ENCODE results near the gene IFNG. TPM values are rescaled to one million over a fixed set of nuclear protein-coding genes. Genes with fewer than 3 reads are reported as not detected.
"Not testable (repeated sequence)": the region's sequence is repeated elsewhere in the genome, so short reads cannot be mapped to it uniquely, and the experiment has no call there.

Gene IFNG
- total RNA-seq, 2 experiments from 2014 or later: 2.8 to 3.4 TPM

- peaks cover 3% of the 10 kb centered on the region for H3K9me3 Mint-ChIP-seq
- no peak overlapping the region for H3K4me3 Mint-ChIP-seq
- H3K36me3 Mint-ChIP-seq (ENCODE audit: low read depth): peaks cover 8% of the 10 kb centered on the region
- ChIA-PET POLR2A (no interaction called here), CTCF (interaction anchor here (1.0 to 1.9 kb wide), 2 partner anchors 10 to 13 kb away, joined by 3 to 7 read pairs; no protein-coding TSS in a partner anchor)
- peaks cover 71% of the 10 kb centered on the region for H3K4me1 Mint-ChIP-seq
- DNase-seq: no peak
- H3K27ac Mint-ChIP-seq: no peak overlapping the region
- H3K27me3 Mint-ChIP-seq: no peaks in the 10 kb centered on the region
Measured at GRCh38 chr12:68178774-68179439, 19.4 kb upstream of the IFNG start.

- H3K27ac Mint-ChIP-seq: no peak overlapping the region
- H3K9me3 Mint-ChIP-seq: peaks cover 3% of the 10 kb centered on the region
- ChIA-PET POLR2A (interaction anchor here (0.6 kb wide), 1 partner anchor 22 kb away, joined by 6 read pairs; no protein-coding TSS in a partner anchor), CTCF (interaction anchor here (1.9 kb wide), 1 partner anchor 14 kb away, joined by 7 read pairs; no protein-coding TSS in a partner anchor)
- no peak for DNase-seq
- no peaks in the 10 kb centered on the region for H3K27me3 Mint-ChIP-seq
- peaks cover 8% of the 10 kb centered on the region for H3K36me3 Mint-ChIP-seq (ENCODE audit: low read depth)
- H3K4me3 Mint-ChIP-seq: no peak overlapping the region
- peaks cover 72% of the 10 kb centered on the region for H3K4me1 Mint-ChIP-seq
Measured at GRCh38 chr12:68178184-68178583, 18.6 kb upstream of the IFNG start.

GRCh38 chr12:68177562-68177961, 18.0 kb upstream of the IFNG start:
- H3K4me3 Mint-ChIP-seq: no peak overlapping the region
- H3K27ac Mint-ChIP-seq: no peak overlapping the region
- H3K9me3 Mint-ChIP-seq: peaks cover 3% of the 10 kb centered on the region
- DNase-seq: no peak
- H3K36me3 Mint-ChIP-seq (ENCODE audit: low read depth): peaks cover 8% of the 10 kb centered on the region
- peaks cover 72% of the 10 kb centered on the region for H3K4me1 Mint-ChIP-seq
- ChIA-PET CTCF (interaction anchor here (1.9 kb wide), 1 partner anchor 14 kb away, joined by 7 read pairs; no protein-coding TSS in a partner anchor), POLR2A (interaction anchor here (0.6 kb wide), 1 partner anchor 21 kb away, joined by 6 read pairs; no protein-coding TSS in a partner anchor)
- H3K27me3 Mint-ChIP-seq: no peaks in the 10 kb centered on the region

- Mint-ChIP-seq H3K9me3 (peaks cover 3% of the 10 kb centered on the region), H3K36me3 (ENCODE audit: low read depth) (peaks cover 8% of the 10 kb centered on the region), H3K27me3 (no peaks in the 10 kb centered on the region), H3K27ac (peak overlapping the region; percentile 85), H3K4me1 (peaks cover 64% of the 10 kb centered on the region), H3K4me3 (peak overlapping the region; percentile 50)
- ChIA-PET CTCF (interaction anchor here (0.6 to 1.8 kb wide), 5 partner anchors 10 to 388 kb away, joined by 3 to 5 read pairs (median 4); no protein-coding TSS in a partner anchor), POLR2A (interaction anchor here (0.6 kb wide), 1 partner anchor 48 kb away, joined by 3 read pairs; no protein-coding TSS in a partner anchor)
- no peak for DNase-seq
Measured at GRCh38 chr12:68176257-68176656, 16.7 kb upstream of the IFNG start.

GRCh38 chr12:68175557-68176061, 16.1 kb upstream of the IFNG start:
- CTCF ChIA-PET: interaction anchor here (1.1 to 1.8 kb wide), 3 partner anchors 10 to 19 kb away, joined by 3 to 5 read pairs (median 5); no protein-coding TSS in a partner anchor
- POLR2A ChIA-PET: interaction anchor here (0.6 kb wide), 1 partner anchor 47 kb away, joined by 3 read pairs; no protein-coding TSS in a partner anchor
- H3K27ac Mint-ChIP-seq: peak overlapping the region; percentile 85

GRCh38 chr12:68174761-68175160, 15.2 kb upstream of the IFNG start:
- CTCF ChIA-PET; DNase-seq; H3K27me3 Mint-ChIP-seq; H3K9me3 Mint-ChIP-seq; POLR2A ChIA-PET; H3K36me3 Mint-ChIP-seq (ENCODE audit: low read depth); H3K4me3 Mint-ChIP-seq: not testable (repeated sequence)
- H3K4me1 Mint-ChIP-seq: peaks cover 52% of the 10 kb centered on the region
- H3K27ac Mint-ChIP-seq: peak overlapping the region; percentile 31

More at GRCh38 chr12:68175557-68176061, 16.1 kb upstream of the IFNG start:
- Mint-ChIP-seq H3K27me3 (no peaks in the 10 kb centered on the region), H3K4me3 (peak overlapping the region; percentile 50), H3K4me1 (peaks cover 58% of the 10 kb centered on the region), H3K36me3 (ENCODE audit: low read depth) (peaks cover 5% of the 10 kb centered on the region), H3K9me3 (no peaks in the 10 kb centered on the region)
- DNase-seq: peak; percentile 74

- H3K9me3 Mint-ChIP-seq: no peaks in the 10 kb centered on the region
- no peak for DNase-seq
- ChIA-PET CTCF (interaction anchor here (0.6 to 0.9 kb wide), 3 partner anchors 17 to 134 kb away, joined by 3 to 4 read pairs (median 3); no protein-coding TSS in a partner anchor), POLR2A (no interaction called here)
- no peak overlapping the region for H3K4me3 Mint-ChIP-seq
- no peaks in the 10 kb centered on the region for H3K27me3 Mint-ChIP-seq
- no peak overlapping the region for H3K27ac Mint-ChIP-seq
- H3K4me1 Mint-ChIP-seq: peaks cover 46% of the 10 kb centered on the region
- peaks cover under 1% of the 10 kb centered on the region for H3K36me3 Mint-ChIP-seq (ENCODE audit: low read depth)
Measured at GRCh38 chr12:68173792-68174191, 14.3 kb upstream of the IFNG start.

- POLR2A ChIA-PET: no interaction called here
- Mint-ChIP-seq H3K4me1 (peaks cover 16% of the 10 kb centered on the region), H3K36me3 (ENCODE audit: low read depth) (no peaks in the 10 kb centered on the region), H3K27me3 (no peaks in the 10 kb centered on the region), H3K9me3 (peaks cover 2% of the 10 kb centered on the region), H3K4me3 (no peak overlapping the region), H3K27ac (no peak overlapping the region)
- DNase-seq: no peak
- CTCF ChIA-PET: interaction anchor here (1.0 kb wide), 1 partner anchor 18 kb away, joined by 3 read pairs; no protein-coding TSS in a partner anchor
Measured at GRCh38 chr12:68170726-68171125, 11.2 kb upstream of the IFNG start.

GRCh38 chr12:68169213-68169889, 9.8 kb upstream of the IFNG start:
- DNase-seq: no peak
- CTCF ChIA-PET: interaction anchor here (1.8 kb wide), 1 partner anchor 11 kb away, joined by 5 read pairs; no protein-coding TSS in a partner anchor
- H3K4me1 Mint-ChIP-seq: peaks cover 4% of the 10 kb centered on the region
- peaks cover 2% of the 10 kb centered on the region for H3K9me3 Mint-ChIP-seq
- H3K36me3 Mint-ChIP-seq (ENCODE audit: low read depth): no peaks in the 10 kb centered on the region
- POLR2A ChIA-PET: no interaction called here
- no peak overlapping the region for H3K4me3 Mint-ChIP-seq
- no peak overlapping the region for H3K27ac Mint-ChIP-seq
- H3K27me3 Mint-ChIP-seq: no peaks in the 10 kb centered on the region

GRCh38 chr12:68166317-68166831, 6.8 kb upstream of the IFNG start:
- Mint-ChIP-seq H3K36me3 (ENCODE audit: low read depth) (no peaks in the 10 kb centered on the region), H3K27ac (no peak overlapping the region), H3K4me3 (no peak overlapping the region), H3K9me3 (peaks cover 2% of the 10 kb centered on the region), H3K27me3 (no peaks in the 10 kb centered on the region), H3K4me1 (peaks cover 3% of the 10 kb centered on the region)
- CTCF ChIA-PET: interaction anchor here (1.4 kb wide), 1 partner anchor 9 kb away, joined by 3 read pairs; no protein-coding TSS in a partner anchor
- POLR2A ChIA-PET: no interaction called here
- DNase-seq: no peak

- H3K9me3 Mint-ChIP-seq: peaks cover 2% of the 10 kb centered on the region
- CTCF ChIA-PET: no interaction called here
- no peak overlapping the region for H3K27ac Mint-ChIP-seq
- H3K36me3 Mint-ChIP-seq (ENCODE audit: low read depth): no peaks in the 10 kb centered on the region
- no peak for DNase-seq
- no peaks in the 10 kb centered on the region for H3K27me3 Mint-ChIP-seq
- POLR2A ChIA-PET: no interaction called here
- peaks cover 5% of the 10 kb centered on the region for H3K4me1 Mint-ChIP-seq
- no peak overlapping the region for H3K4me3 Mint-ChIP-seq
Measured at GRCh38 chr12:68163560-68164081, 4.1 kb upstream of the IFNG start.

GRCh38 chr12:68162374-68162773, 2.8 kb upstream of the IFNG start:
- POLR2A ChIA-PET: no interaction called here
- H3K27ac Mint-ChIP-seq: no peak overlapping the region
- no peak overlapping the region for H3K4me3 Mint-ChIP-seq
- no peaks in the 10 kb centered on the region for H3K27me3 Mint-ChIP-seq
- CTCF ChIA-PET: no interaction called here
- H3K36me3 Mint-ChIP-seq (ENCODE audit: low read depth): no peaks in the 10 kb centered on the region
- H3K4me1 Mint-ChIP-seq: peaks cover 13% of the 10 kb centered on the region
- peaks cover 2% of the 10 kb centered on the region for H3K9me3 Mint-ChIP-seq
- DNase-seq: no peak

All from activated CD4-positive, alpha-beta T cell treated with anti-CD3 and anti-CD28 coated beads, Interleukin-2, amount 10 ng/mL, durations not matched to agents 7 days and 5 days (primary cell).